HG03442 (cell line): ENCODE data around the gene PCDH15.

ENCODE experiments used
- ATAC-seq: cut with Tn5 transposase; IDR thresholded peaks from one replicate; pipeline ENCODE4 v1.9.1; 2021; ENCODE audit warnings: mild to moderate bottlenecking, moderate library complexity; ENCODE audit not compliant: unreplicated experiment

Gene PCDH15

GRCh38 chr10:54708591-54708990 lies 92.4 kb downstream of the PCDH15 start:
- no peak for ATAC-seq

GRCh38 chr10:54708021-54708420 lies 93.0 kb downstream of the PCDH15 start:
- no peak for ATAC-seq

GRCh38 chr10:54702583-54703485 lies 98.2 kb downstream of the PCDH15 start:
- ATAC-seq: no peak

GRCh38 chr10:54691331-54691730 lies 109.7 kb downstream of the PCDH15 start:
- no peak for ATAC-seq

- ATAC-seq: no peak
These were observed 118.5 kb downstream of the PCDH15 start for GRCh38 chr10:54682554-54682953.

GRCh38 chr10:54681136-54681535 lies 119.9 kb downstream of the PCDH15 start:
- ATAC-seq: no peak

- ATAC-seq: no peak
These were observed 133.9 kb downstream of the PCDH15 start for GRCh38 chr10:54667136-54667535.

- ATAC-seq: no peak
These were observed 134.8 kb downstream of the PCDH15 start for GRCh38 chr10:54666192-54666591.

- no peak for ATAC-seq
These were observed 135.9 kb downstream of the PCDH15 start for GRCh38 chr10:54665095-54665494.

- no peak for ATAC-seq
These were observed 140.6 kb downstream of the PCDH15 start for GRCh38 chr10:54660397-54660796.

- ATAC-seq: no peak
These were observed 144.4 kb downstream of the PCDH15 start for GRCh38 chr10:54656643-54657042.

GRCh38 chr10:54653518-54653917 lies 147.5 kb downstream of the PCDH15 start:
- ATAC-seq: no peak

- no peak for ATAC-seq
These were observed 150.5 kb downstream of the PCDH15 start for GRCh38 chr10:54650547-54650946.

GRCh38 chr10:54622017-54622416 lies 179.0 kb downstream of the PCDH15 start:
- ATAC-seq: no peak

GRCh38 chr10:54620352-54620751 lies 180.7 kb downstream of the PCDH15 start:
- ATAC-seq: no peak

GRCh38 chr10:54614072-54614471 lies 187.0 kb downstream of the PCDH15 start:
- no peak for ATAC-seq

GRCh38 chr10:54613162-54613561 lies 187.9 kb downstream of the PCDH15 start:
- ATAC-seq: no peak

- ATAC-seq: no peak
These were observed 191.6 kb downstream of the PCDH15 start for GRCh38 chr10:54609423-54609822.

- no peak for ATAC-seq
These were observed 193.0 kb downstream of the PCDH15 start for GRCh38 chr10:54607983-54608382.

- ATAC-seq: no peak
These were observed 206.7 kb downstream of the PCDH15 start for GRCh38 chr10:54594289-54594688.

GRCh38 chr10:54587971-54588370 lies 213.1 kb downstream of the PCDH15 start:
- no peak for ATAC-seq

- no peak for ATAC-seq
These were observed 215.5 kb downstream of the PCDH15 start for GRCh38 chr10:54585572-54585971.

- ATAC-seq: no peak
These were observed 223.3 kb downstream of the PCDH15 start for GRCh38 chr10:54577682-54578081.
